Measurements from ENCODE around the gene AP5S1. TPM values are rescaled to one million over a fixed set of nuclear protein-coding genes. Genes with fewer than 3 reads are reported as not detected.
A peak's percentile ranks its signal among the peaks of the same experiment; 100 is the strongest.

Gene AP5S1
- total and polyA plus RNA-seq, 2 of the 13 experiments (the other 11 are each of a cell fraction or from before 2014, with no cell fraction given): 7.9 to 23.2 TPM

- Histone ChIP-seq H3K36me3 (replicated peaks in 1 of 2; ENCODE audit: control insufficient read depth in 1 of 2, insufficient read depth in 2 of 2, low read length in 2 of 2) (0 out of 5 replicates have a peak, but pooled peaks cover 0 to 4% of the 10 kb centered on the region in 2 experiments), H2AFZ (ENCODE audit: low read length) (no peak overlapping the region)
- intact Hi-C loops (cut with micrococcal nuclease; ENCODE audit: unreplicated experiment): no loop called here
These were observed 25.5 kb upstream of the AP5S1 start for GRCh38 chr20:3794701-3795420.

More at GRCh38 chr20:3794701-3795420, 25.5 kb upstream of the AP5S1 start:
- no peak for DNase-seq (ENCODE audit: low spot score)
- Histone ChIP-seq H4K20me1 (ENCODE audit: insufficient read depth, low read length) (no peaks in the 10 kb centered on the region), H3K27ac (ENCODE audit: extremely low read length, insufficient read depth, low read length) (no peak overlapping the region), H3K4me2 (ENCODE audit: low read depth, low read length) (peak overlapping the region; percentile 97), H3K27me3 (ENCODE audit: control insufficient read depth in 1 of 2, insufficient read depth in 2 of 2, low read length in 2 of 2) (no peaks in the 10 kb centered on the region; a peak in 1 of 5 replicates), H3K4me1 (ENCODE audit: insufficient read depth, low read length) (peaks cover 54% of the 10 kb centered on the region), H3K9ac (ENCODE audit: insufficient read depth, low read depth, low read length) (no peak overlapping the region), H3K4me3 (replicated peaks in 1 of 3; ENCODE audit: insufficient read depth in 1 of 3, low read depth in 2 of 3, low read length in 3 of 3) (no peak overlapping the region), H3K9me3 (ENCODE audit: low read length) (no peaks in the 10 kb centered on the region), H3K79me2 (ENCODE audit: insufficient read depth, low read length) (peaks cover 20% of the 10 kb centered on the region)
- CTCF ChIA-PET (ENCODE audit: low intra/inter-chr PET ratio, low total read pairs): interaction anchor here (1.4 kb wide), 1 partner anchor 23 kb away, joined by 3 read pairs; no protein-coding TSS in a partner anchor
- FAIRE-seq: no peak
- TF ChIP-seq ZNF572 (CRISPR knock-in tag; IDR thresholded peaks at IDR 0.05) (0 out of 2 replicates have a peak, but pooled peaks have one; percentile 79), ZBTB43 (CRISPR knock-in tag; conservative IDR thresholded peaks at IDR 0.05) (no peak), EED (CRISPR knock-in tag; IDR thresholded peaks at IDR 0.05) (no peak), NRL (CRISPR knock-in tag; IDR thresholded peaks at IDR 0.05; ENCODE audit: borderline replicate concordance) (0 out of 2 replicates have a peak, but pooled peaks have one; percentile 29), ZNF44 (CRISPR knock-in tag; IDR thresholded peaks at IDR 0.05) (0 out of 2 replicates have a peak, but pooled peaks have one; percentile 33), BRCA1 (CRISPR knock-in tag; IDR thresholded peaks at IDR 0.05) (no peak), ZNF597 (CRISPR knock-in tag; IDR thresholded peaks at IDR 0.05) (no peak), HHEX (CRISPR knock-in tag; IDR thresholded peaks at IDR 0.05) (no peak), ZNF558 (CRISPR knock-in tag; IDR thresholded peaks at IDR 0.05; ENCODE audit: borderline replicate concordance) (no peak), HDAC6 (IDR thresholded peaks at IDR 0.05; ENCODE audit: low read depth, low read length) (no peak), CHCHD3 (CRISPR knock-in tag; IDR thresholded peaks at IDR 0.05) (0 out of 2 replicates have a peak, but pooled peaks have one; percentile 24), HNF1B (CRISPR knock-in tag; IDR thresholded peaks at IDR 0.05) (peak; percentile 32; the same call in 1 of the 2 replicates), SMYD3 (CRISPR knock-in tag; IDR thresholded peaks at IDR 0.05) (no peak), NFATC3 (CRISPR knock-in tag; IDR thresholded peaks at IDR 0.05) (0 out of 2 replicates have a peak, but pooled peaks have one; percentile 35), FOXP1 (IDR thresholded peaks at IDR 0.05) (no peak), FOXP1 (CRISPR knock-in tag; IDR thresholded peaks at IDR 0.05) (no peak), ZNF460 (CRISPR knock-in tag; IDR thresholded peaks at IDR 0.05; ENCODE audit: borderline replicate concordance) (peak; percentile 35; the same call in 1 of the 2 replicates)
- in situ Hi-C loops (cut with HindIII; ENCODE audit: extremely low pct_ligation_motif_present, low pct_unique_long_range_greater_than_20kb): no loop called here
- no peak for ATAC-seq
- 76% methylated on average over 25 of the region's 25 CpGs for WGBS (ENCODE audit: low lambda C conversion rate)
- POLR2A ChIA-PET: interaction anchor here (1.4 to 3.1 kb wide), 4 partner anchors 8 to 27 kb away, joined by 4 to 31 read pairs (median 8); partner anchors contain the start of genes ADISSP, AP5S1 and CENPB
- no TSS peak for BruUV-seq (replicated peaks)

All from HepG2 (cell line).